Vagina (tissue), 2 donors: ENCODE results near the gene SLC27A3.

ENCODE experiments used
- POLR2A ChIP-seq, 2 donors: fragments of 450-650 bp; IDR thresholded peaks; one replicate each; pipeline ENCODE4 v1.6.1; 2017; ENCODE audit warnings: antibody characterized with exemption in 2 of 2, mild to moderate bottlenecking in 2 of 2, moderate library complexity in 2 of 2
- POLR2AphosphoS5 ChIP-seq, 2 donors: sonication (generic); formaldehyde crosslinking; IDR thresholded peaks; one replicate each; pipeline ENCODE4 v1.9.0; 2017; ENCODE audit warnings: antibody characterized with exemption in 2 of 2, mild to moderate bottlenecking in 2 of 2, low read depth in 1 of 2; ENCODE audit not compliant: insufficient read depth in 1 of 2
- TF ChIP-seq, protein P1 (sequence below), 3 experiments: fragments of 450-650 bp in 2 of 3; fragments of 200-600 bp in 1 of 3; sonication (generic) in 1 of 3; IDR thresholded peaks; one replicate each; pipeline ENCODE4 v1.5.1; 2017 to 2019; ENCODE audit warnings: antibody characterized with exemption in 3 of 3, mild to moderate bottlenecking in 2 of 3, moderate library complexity in 2 of 3

DNA sequence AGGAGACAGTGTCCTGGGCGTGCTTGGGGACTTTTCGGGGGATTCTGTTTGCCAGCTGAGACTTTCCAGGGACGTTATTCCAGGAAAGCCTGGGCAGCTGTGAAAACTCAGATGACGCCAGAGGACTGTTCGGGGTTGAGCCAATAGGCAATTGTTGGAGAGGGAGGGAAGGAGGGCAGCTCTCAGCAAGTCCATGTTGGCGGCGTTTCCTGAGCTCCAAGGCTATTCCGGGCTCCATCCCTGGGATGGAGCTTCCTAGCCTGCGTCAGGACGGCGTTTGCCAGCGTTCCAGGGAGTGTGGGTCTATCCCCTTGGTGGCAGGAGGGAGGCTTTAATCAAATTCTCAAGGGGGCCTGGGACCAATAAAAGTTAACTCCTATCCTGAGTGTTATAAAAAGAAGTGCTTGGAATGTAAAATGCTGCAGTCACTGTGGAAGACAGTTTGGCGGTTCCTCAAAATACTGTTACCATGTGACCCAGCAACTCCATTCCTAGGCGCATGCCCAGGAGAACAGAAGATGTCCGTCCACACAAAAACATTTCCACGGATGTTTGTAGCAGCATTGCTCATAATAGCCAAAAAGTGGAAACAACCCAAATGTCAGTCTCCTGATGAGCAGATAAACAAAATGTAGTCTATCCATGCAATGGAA is 15.2 kb downstream of the SLC27A3 start:
- TF ChIP-seq, protein P1, sequence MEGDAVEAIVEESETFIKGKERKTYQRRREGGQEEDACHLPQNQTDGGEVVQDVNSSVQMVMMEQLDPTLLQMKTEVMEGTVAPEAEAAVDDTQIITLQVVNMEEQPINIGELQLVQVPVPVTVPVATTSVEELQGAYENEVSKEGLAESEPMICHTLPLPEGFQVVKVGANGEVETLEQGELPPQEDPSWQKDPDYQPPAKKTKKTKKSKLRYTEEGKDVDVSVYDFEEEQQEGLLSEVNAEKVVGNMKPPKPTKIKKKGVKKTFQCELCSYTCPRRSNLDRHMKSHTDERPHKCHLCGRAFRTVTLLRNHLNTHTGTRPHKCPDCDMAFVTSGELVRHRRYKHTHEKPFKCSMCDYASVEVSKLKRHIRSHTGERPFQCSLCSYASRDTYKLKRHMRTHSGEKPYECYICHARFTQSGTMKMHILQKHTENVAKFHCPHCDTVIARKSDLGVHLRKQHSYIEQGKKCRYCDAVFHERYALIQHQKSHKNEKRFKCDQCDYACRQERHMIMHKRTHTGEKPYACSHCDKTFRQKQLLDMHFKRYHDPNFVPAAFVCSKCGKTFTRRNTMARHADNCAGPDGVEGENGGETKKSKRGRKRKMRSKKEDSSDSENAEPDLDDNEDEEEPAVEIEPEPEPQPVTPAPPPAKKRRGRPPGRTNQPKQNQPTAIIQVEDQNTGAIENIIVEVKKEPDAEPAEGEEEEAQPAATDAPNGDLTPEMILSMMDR (IDR thresholded peaks at IDR 0.05), result no peak
- TF ChIP-seq POLR2A (IDR thresholded peaks at IDR 0.05) (peak in 1 of 2 donors; percentile 15), POLR2AphosphoS5 (IDR thresholded peaks at IDR 0.05; ENCODE audit: insufficient read depth in 1 of 2, low read depth in 1 of 2) (peak; percentile 86 to 89)
